Spleen (tissue), 11 donors: Measurements from ENCODE around the gene TEX101. TPM values are rescaled to one million over a fixed set of nuclear protein-coding genes. Genes with fewer than 3 reads are reported as not detected.

Source experiments
- DNase-seq: peaks from one replicate; pipeline ENCODE4 v3.0.0-alpha.2; 2020
- H3K27ac ChIP-seq, 8 donors: fragments of 200-600 bp; sonication (generic) in 7 of 8; 1 replicate in 4 of 8; 2 replicates in 4 of 8; pipeline versions ENCODE4 v1.5.0 to v1.8.0; 2016 to 2021; ENCODE audit warnings: inconsistent platforms in 4 of 8, mild to moderate bottlenecking in 4 of 8, moderate library complexity in 1 of 8
- H3K27me3 ChIP-seq, 7 donors: fragments of 200-600 bp; sonication (generic) in 6 of 7; replicated peaks in 1 of 7; 1 replicate in 4 of 7; 2 replicates in 3 of 7; pipeline versions ENCODE4 v1.5.0 to v1.8.0; 2016 to 2021; ENCODE audit warnings: inconsistent platforms in 3 of 7, mild to moderate bottlenecking in 1 of 7
- H3K36me3 ChIP-seq, 6 donors: fragments of 200-600 bp; sonication (generic) in 5 of 6; 1 replicate in 4 of 6; 2 replicates in 2 of 6; pipeline versions ENCODE4 v1.5.0 to v1.8.0; 2016 to 2021; ENCODE audit warnings: inconsistent platforms in 2 of 6
- H3K4me1 ChIP-seq, 6 donors: fragments of 200-600 bp; sonication (generic) in 5 of 6; 1 replicate in 3 of 6; 2 replicates in 3 of 6; pipeline versions ENCODE4 v1.5.0 to v1.8.0; 2016 to 2021; ENCODE audit warnings: inconsistent platforms in 3 of 6
- H3K4me3 ChIP-seq, 8 donors: fragments of 200-600 bp; sonication (generic) in 7 of 8; 1 replicate in 4 of 8; 2 replicates in 4 of 8; pipeline versions ENCODE4 v1.5.0 to v1.8.0; 2016 to 2021; ENCODE audit warnings: inconsistent platforms in 4 of 8, mild to moderate bottlenecking in 4 of 8, moderate library complexity in 2 of 8
- H3K9me3 ChIP-seq, 8 donors: fragments of 200-600 bp; sonication (generic) in 7 of 8; 1 replicate in 4 of 8; 2 replicates in 4 of 8; pipeline versions ENCODE4 v1.5.0 to v1.8.0; 2016 to 2021; ENCODE audit warnings: inconsistent platforms in 4 of 8
- POLR2A ChIP-seq, 3 donors: fragments of 450-650 bp; IDR thresholded peaks; one replicate each; pipeline ENCODE4 v1.5.1; 2017; ENCODE audit warnings: antibody characterized with exemption in 3 of 3, mild to moderate bottlenecking in 1 of 3
- POLR2AphosphoS5 ChIP-seq, 3 donors: sonication (generic); formaldehyde crosslinking; IDR thresholded peaks; one replicate each; pipeline ENCODE4 v1.5.1; 2017; ENCODE audit warnings: antibody characterized with exemption in 3 of 3
- WGBS, 5 donors: extraction: QIAGEN DNeasy Blood & Tissue Kit in 3 of 5; methylation state at CpG; one replicate each; pipeline versions ENCODE4 v1.1.5 to v1.1.7; 2013 to 2018; 5-methylcytosine and 5-hydroxymethylcytosine counted together
- intact Hi-C: fragments of 100-400 bp; cut with DNase I; formaldehyde crosslinking; loops from one replicate; pipeline ENCODE4 v1.15.0; 2023; ENCODE audit warnings: low total_unique reads
- polyA plus RNA-seq, 3 donors: library from polyadenylated mRNA; stranded (reverse); fragments of 200-250 nt; gene quantifications; one replicate each; pipeline ENCODE4 v1.2.1, GENCODE V29; 2013
- total RNA-seq, 7 donors: library from RNA; depleted of rRNA in 3 of 7; stranded (reverse); fragments of >200 nt in 3 of 7; fragmentation: NEBNext Ultra II Directional in 4 of 7; extraction: Animal tissue kit (Norgen Biotek cat#: 25700) in 4 of 7; gene quantifications; one replicate each; pipeline versions ENCODE4 v1.1.0 to v1.2.1, GENCODE V29; 2016 to 2021
- TF ChIP-seq, protein P1 (sequence below), 11 experiments: fragments of 200-600 bp in 7 of 11; fragments of 450-650 bp in 4 of 11; sonication (generic) in 4 of 11; IDR thresholded peaks in 8 of 11; conservative IDR thresholded peaks in 3 of 11; 1 replicate in 7 of 11; 2 replicates in 4 of 11; pipeline versions ENCODE4 v1.4.0 to v1.8.0; 2016 to 2021; ENCODE audit warnings: antibody characterized with exemption in 11 of 11, inconsistent platforms in 4 of 11, mild to moderate bottlenecking in 1 of 11
- donor health status: healthy with polysubstance abuse.
- donor health status: DM: no; HTN: no; CAD: no; lungs with moderate emphysema.
- donor health status: DM: no; HTN: no; CAD: no.
- donor health status: Bipolar disorder and iron deficiency.
- donor health status: healthy.
- donor health status: DM: no; HTN: no; CAD: no.
- donor health status: DM: yes; HTN: yes; CAD: no.

The TEX101 gene
- total and polyA plus RNA-seq, 10 donors, result not detected

DNA sequence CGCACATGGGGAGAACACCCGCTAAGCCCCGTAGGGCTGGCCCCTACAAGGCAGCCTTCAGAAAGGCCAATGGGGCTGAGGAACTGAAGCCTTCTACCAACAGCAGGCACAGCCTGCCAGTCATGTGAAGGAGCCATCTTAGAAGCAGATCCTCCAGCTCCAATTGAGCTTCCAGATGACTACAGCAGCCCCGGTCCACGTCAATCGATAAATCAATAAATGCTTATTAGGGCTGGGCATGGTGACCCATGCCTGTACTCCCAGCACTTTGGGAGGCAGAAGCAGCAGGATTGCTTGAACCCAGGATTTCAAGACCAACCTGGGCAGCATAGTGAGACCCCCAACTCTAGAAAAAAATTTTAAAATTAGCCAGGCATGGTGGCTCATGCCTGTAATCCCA, 23.0 kb downstream of the TEX101 start:
- peak overlapping the region in 4 of 8 donors; percentile 65 to 75 (median 68) for H3K27ac ChIP-seq
- WGBS, 5 donors, result 89 to 96% (median 95%) methylated on average over 6 of the region's 6 CpGs
- no peaks in the 10 kb centered on the region for H3K27me3 ChIP-seq
- peaks cover 9 to 31% (median 25%) of the 10 kb centered on the region in 6 donors for H3K4me1 ChIP-seq
- no peak for TF ChIP-seq POLR2A (IDR thresholded peaks at IDR 0.05)
- TF ChIP-seq POLR2AphosphoS5 (IDR thresholded peaks at IDR 0.05), result no peak
- TF ChIP-seq, protein P1, sequence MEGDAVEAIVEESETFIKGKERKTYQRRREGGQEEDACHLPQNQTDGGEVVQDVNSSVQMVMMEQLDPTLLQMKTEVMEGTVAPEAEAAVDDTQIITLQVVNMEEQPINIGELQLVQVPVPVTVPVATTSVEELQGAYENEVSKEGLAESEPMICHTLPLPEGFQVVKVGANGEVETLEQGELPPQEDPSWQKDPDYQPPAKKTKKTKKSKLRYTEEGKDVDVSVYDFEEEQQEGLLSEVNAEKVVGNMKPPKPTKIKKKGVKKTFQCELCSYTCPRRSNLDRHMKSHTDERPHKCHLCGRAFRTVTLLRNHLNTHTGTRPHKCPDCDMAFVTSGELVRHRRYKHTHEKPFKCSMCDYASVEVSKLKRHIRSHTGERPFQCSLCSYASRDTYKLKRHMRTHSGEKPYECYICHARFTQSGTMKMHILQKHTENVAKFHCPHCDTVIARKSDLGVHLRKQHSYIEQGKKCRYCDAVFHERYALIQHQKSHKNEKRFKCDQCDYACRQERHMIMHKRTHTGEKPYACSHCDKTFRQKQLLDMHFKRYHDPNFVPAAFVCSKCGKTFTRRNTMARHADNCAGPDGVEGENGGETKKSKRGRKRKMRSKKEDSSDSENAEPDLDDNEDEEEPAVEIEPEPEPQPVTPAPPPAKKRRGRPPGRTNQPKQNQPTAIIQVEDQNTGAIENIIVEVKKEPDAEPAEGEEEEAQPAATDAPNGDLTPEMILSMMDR (IDR thresholded peaks at IDR 0.05 in 8 of 11, conservative IDR thresholded peaks at IDR 0.05 in 3 of 11), result no peak
- no peaks in the 10 kb centered on the region for H3K9me3 ChIP-seq
- no peak overlapping the region for H3K4me3 ChIP-seq
- no peaks in the 10 kb centered on the region for H3K36me3 ChIP-seq
- no peak for DNase-seq
- intact Hi-C loops, result no loop called here

DNA sequence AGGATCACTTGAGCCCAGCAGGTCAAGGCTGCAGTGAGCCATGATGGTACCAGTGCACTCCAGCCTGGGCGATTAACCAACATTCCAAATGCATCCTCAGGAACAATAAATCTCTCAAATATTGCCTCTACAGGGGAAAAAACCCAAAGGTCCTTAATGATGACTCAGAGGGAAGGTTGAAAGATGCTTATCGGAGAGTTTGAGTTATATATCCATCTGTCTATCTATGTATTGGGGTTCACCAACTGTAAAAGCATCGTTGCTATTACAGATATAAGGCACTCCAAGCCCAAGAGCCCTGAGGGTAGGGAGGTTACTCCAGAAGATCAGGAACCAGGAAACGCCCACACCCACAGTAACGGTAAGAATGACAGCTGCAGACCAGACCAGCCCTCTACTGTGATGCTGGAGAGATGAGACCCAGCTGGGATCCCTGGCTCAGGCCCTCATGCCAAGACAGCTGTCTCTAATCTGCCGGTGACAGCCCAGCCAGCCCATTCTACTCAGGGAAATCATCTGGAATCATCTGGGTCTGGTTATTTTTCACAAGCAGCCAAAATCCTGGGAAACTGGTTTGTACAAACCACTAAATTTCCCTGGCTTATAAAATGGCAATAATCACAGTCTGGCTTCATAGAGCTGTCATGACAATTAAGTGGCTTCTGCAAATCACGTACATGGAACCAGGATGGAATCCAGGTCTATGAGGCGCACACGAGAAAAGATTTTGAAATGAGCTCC, 23.8 kb downstream of the TEX101 start:
- 55 to 66% (median 59%) methylated on average over 8 to 9 of the region's 9 CpGs for WGBS, 5 donors
- TF ChIP-seq POLR2A (IDR thresholded peaks at IDR 0.05), result no peak
- TF ChIP-seq POLR2AphosphoS5 (IDR thresholded peaks at IDR 0.05), result peak in 2 of 3 donors; percentile 82 to 84
- Histone ChIP-seq H3K9me3 (no peaks in the 10 kb centered on the region), H3K36me3 (no peaks in the 10 kb centered on the region), H3K4me3 (no peak overlapping the region), H3K4me1 (peaks cover 9 to 26% (median 21%) of the 10 kb centered on the region in 6 donors), H3K27ac (peak overlapping the region; percentile 46 to 79 (median 67)), H3K27me3 (no peaks in the 10 kb centered on the region)
- no peak for DNase-seq
- intact Hi-C loops, result no loop called here

DNA sequence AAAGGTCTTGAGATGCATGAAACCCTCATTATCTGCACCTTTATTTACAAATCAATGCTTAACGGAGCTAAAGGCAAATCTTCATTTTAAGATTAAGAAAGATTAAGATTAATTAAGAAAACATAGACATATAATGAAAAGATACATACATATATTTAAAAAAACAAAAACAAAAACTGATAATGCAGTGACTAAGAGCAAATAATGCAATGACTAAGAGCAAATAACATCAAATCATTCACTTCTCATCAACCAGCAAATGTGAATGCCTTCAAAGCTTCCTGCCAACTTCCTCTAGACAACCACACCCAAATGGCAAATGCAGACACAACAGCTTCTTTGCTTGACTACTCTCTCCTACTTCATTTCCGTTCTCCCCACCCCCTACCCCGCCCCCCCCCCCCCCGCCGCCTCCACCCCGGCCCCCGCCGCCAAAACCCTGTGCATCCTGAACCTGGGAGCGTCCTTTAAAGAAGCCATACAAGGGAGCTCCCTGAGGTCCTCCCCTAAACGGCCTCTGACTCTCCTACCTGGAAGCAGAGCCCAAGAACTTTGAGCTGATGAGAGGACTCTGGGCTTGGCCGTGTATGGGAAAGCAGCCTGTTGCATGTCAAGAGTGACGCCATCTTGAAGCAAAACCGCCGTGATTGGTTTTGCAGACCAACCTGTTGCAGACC, 24.5 kb downstream of the TEX101 start:
- Histone ChIP-seq H3K27ac (peak overlapping the region; percentile 46 to 79 (median 67)), H3K4me3 (no peak overlapping the region), H3K4me1 (peaks cover 9 to 26% (median 21%) of the 10 kb centered on the region in 6 donors), H3K9me3 (no peaks in the 10 kb centered on the region), H3K36me3 (no peaks in the 10 kb centered on the region), H3K27me3 (no peaks in the 10 kb centered on the region)
- TF ChIP-seq, protein P1 (IDR thresholded peaks at IDR 0.05 in 8 of 11, conservative IDR thresholded peaks at IDR 0.05 in 3 of 11), result no peak
- no peak for TF ChIP-seq POLR2AphosphoS5 (IDR thresholded peaks at IDR 0.05)
- no peak for TF ChIP-seq POLR2A (IDR thresholded peaks at IDR 0.05)
- WGBS, 5 donors, result 27 to 38% (median 31%) methylated on average over 13 to 14 of the region's 14 CpGs
- intact Hi-C loops, result no loop called here
- no peak for DNase-seq

DNA sequence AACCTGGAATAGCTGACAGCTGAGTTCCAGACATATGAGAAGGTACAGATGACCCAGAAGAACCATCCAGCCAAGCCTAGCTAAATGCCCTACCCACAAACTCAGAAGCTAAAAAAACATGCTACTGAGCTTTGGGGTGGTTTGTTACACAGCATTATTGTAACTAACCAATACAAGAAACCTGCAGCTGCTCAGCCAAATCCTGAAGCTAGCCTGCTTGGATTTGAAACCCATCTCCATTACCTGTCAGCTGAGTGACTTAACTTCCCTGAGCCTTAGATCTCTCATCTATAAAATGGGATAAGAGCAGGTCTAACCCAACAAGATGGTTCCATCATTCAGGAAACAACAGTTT, 25.0 kb downstream of the TEX101 start:
- peaks cover 9 to 27% (median 21%) of the 10 kb centered on the region in 6 donors for H3K4me1 ChIP-seq
- H3K36me3 ChIP-seq, result no peaks in the 10 kb centered on the region
- intact Hi-C loops, result no loop called here
- no peak overlapping the region for H3K4me3 ChIP-seq
- no peak for DNase-seq
- TF ChIP-seq POLR2A (IDR thresholded peaks at IDR 0.05), result no peak
- no peak for TF ChIP-seq POLR2AphosphoS5 (IDR thresholded peaks at IDR 0.05)
- TF ChIP-seq, protein P1 (IDR thresholded peaks at IDR 0.05 in 8 of 11, conservative IDR thresholded peaks at IDR 0.05 in 3 of 11), result no peak
- H3K27ac ChIP-seq, result peak overlapping the region in 4 of 8 donors; percentile 65 to 79 (median 72)
- H3K9me3 ChIP-seq, result no peaks in the 10 kb centered on the region
- no peaks in the 10 kb centered on the region for H3K27me3 ChIP-seq
